NCI-H460 (cell line): Measurements from ENCODE around the gene SLC20A1. TPM values are rescaled to one million over a fixed set of nuclear protein-coding genes. Genes with fewer than 3 reads are reported as not detected.
"Not testable (repeated sequence)": the region's sequence is repeated elsewhere in the genome, so short reads cannot be mapped to it uniquely, and the experiment has no call there.

Experiments
- DNase-seq: peaks from one replicate; pipeline ENCODE4 v3.0.0-alpha.2; 2016; ENCODE audit warnings: low read depth; ENCODE audit errors: extremely low read depth
- total RNA-seq: library from RNA; depleted of rRNA; stranded (reverse); fragments of >200 nt; shearing (Covaris generic); gene quantifications from 2 replicates; pipeline ENCODE4 v1.2.3, GENCODE V29; 2014

The SLC20A1 gene
- total RNA-seq, 1 experiment from 2014 or later: 165 TPM

GRCh38 chr2:112646102-112646719, 472 bp downstream of the SLC20A1 start:
- DNase-seq: no peak

- DNase-seq: no peak
These were observed 1.3 kb downstream of the SLC20A1 start for GRCh38 chr2:112646791-112647689.

DNA sequence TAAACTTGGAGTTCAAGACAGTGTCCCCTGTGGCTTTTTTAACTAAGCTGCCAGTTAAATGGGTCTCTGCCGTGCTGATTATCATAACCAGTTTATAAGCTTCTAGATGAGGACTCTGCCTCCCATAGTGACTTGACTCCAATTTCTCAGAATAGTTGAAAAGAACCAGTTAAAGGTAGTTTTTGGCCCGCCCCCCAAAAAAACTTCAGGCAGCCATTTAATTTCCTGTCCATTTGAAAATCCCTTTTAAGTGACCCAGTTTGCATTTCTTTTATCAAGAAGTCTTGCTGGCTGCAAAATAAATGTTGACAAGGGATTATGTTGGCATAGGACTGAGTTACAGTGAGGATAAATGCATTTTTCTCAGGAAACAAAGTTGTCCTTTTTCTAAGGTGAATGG, 2.3 kb downstream of the SLC20A1 start:
- no peak for DNase-seq

GRCh38 chr2:112656679-112657078, 10.9 kb downstream of the SLC20A1 start:
- DNase-seq: no peak

DNA sequence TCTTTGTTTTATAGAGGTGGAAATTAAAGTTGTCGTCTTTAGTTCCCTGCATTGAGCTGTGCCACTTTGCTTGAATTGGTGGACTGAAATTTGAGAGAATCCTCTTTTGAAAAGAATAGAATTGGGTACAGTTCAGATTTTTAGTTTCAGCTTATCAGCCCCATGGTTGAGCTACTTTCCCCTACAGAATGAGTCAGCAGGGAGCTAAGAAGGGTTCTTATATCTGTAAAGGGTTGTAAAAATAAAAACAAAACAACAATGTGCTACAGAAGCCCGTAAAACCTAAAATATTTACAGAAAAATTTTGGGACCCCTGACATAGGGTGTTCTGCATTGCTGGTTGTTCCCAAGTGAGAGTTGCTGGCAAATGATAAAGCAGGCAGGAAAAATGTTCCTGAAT, 12.6 kb downstream of the SLC20A1 start:
- DNase-seq: no peak

- DNase-seq: no peak
These were observed 13.3 kb downstream of the SLC20A1 start for GRCh38 chr2:112658839-112659667.

- no peak for DNase-seq
These were observed 14.4 kb downstream of the SLC20A1 start for GRCh38 chr2:112660138-112660537.

DNA sequence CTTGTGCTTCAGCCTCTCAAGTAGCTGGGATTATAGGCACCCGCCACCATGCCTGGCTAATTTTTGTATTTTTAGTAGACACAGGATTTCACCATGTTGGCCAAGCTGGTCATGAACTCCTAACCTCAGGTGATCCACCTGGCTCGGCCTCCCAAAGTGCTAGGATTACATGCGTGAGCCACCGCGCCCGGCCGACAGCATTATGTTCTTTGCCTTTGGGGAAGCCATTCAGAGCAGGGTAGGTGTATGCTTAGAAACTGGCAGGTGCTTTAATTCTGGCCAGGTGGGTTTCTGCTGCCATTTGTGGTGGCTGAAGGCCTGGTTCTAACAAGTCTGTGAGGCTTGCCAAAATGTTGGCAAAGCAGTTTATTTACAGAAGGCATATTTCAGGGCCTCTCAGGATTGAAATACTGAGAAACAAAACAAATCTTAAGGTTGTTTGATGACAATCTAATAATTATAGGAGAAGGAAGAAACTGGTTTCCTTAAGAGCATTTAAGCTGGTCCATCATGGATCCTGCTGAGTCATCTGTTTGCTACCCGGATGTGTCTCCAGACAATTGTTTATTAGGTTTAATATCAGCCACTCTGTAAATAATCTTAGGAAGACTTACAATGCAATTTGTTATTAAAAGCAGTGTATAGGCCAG, 16.0 kb downstream of the SLC20A1 start:
- no peak for DNase-seq

DNA sequence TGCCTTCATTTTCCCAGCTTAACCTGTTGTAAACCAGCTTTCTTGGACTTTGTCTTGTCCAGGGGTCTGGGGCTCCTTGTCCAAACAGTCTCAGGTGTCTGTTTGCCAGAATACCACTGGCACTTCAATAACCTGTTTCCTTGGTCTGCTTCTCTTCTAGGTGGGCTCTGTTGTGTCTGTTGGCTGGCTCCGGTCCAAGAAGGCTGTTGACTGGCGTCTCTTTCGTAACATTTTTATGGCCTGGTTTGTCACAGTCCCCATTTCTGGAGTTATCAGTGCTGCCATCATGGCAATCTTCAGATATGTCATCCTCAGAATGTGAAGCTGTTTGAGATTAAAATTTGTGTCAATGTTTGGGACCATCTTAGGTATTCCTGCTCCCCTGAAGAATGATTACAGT, 17.0 kb downstream of the SLC20A1 start:
- no peak for DNase-seq

DNA sequence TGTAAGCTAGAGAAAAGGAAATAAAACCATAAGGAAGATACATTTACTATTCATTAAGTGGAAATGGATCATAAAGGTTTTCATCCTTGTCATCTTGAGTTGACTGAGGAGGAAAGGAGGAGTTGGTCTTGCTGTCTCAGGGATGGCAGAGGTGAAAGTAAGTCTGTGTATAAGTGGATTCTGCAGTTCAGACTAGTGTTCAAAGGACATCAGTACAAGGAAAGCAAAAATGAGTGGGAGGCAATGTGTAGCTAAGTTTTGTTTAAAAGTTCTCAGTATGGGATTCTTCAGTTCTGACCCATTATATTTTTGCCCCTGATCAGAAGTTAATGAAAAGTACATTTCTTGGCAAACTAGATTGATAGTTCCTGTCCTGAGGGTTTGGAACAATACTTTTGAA, 18.9 kb downstream of the SLC20A1 start:
- DNase-seq: no peak

- no peak for DNase-seq
These were observed 19.5 kb downstream of the SLC20A1 start for GRCh38 chr2:112665113-112665780.

GRCh38 chr2:112666761-112667122, 21.0 kb downstream of the SLC20A1 start:
- DNase-seq: no peak

DNA sequence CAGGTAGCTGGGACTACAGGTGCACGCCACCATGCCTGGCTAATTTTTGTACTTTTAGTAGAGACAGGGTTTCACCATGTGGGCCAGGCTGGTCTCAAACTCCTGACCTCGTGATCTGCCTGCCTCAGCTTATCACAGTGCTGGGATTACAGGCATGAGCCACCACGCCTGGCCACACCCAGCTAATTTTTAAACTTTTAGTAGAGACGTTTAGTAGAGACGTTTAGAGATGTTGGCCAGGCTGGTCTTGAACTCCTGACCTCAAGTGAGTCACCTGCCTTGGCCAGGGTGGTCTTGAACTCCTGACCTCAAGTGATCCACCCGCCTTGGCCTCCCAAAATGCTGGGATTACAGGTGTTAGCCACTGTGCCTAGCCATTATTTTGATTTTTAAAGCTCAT, 21.8 kb downstream of the SLC20A1 start:
- not testable (repeated sequence) for DNase-seq

DNA sequence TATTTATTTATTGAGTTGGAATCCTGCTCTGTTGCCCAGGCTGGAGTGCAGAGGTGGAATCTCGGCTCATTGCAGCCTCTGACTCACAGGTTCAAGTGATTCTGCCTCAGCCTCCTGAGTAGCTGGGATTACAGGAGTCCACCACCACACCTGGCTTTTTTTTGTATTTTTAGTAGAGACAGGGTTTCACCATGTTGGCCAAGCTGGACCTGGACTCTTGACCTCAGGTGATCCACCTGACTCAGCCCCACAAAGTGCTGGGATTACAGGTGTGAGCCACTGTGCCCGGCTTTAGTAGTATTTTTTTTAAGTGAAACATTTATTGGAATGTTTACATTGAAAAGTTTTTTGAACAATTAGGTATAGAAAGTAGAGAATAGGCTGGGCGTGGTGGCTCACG, 23.9 kb downstream of the SLC20A1 start:
- DNase-seq: no peak

- DNase-seq: no peak
These were observed 24.7 kb downstream of the SLC20A1 start for GRCh38 chr2:112670252-112671022.

- DNase-seq: no peak
These were observed 26.1 kb downstream of the SLC20A1 start for GRCh38 chr2:112671801-112672200.

- no peak for DNase-seq
These were observed 27.3 kb downstream of the SLC20A1 start for GRCh38 chr2:112673008-112673407.

GRCh38 chr2:112674229-112674628, 28.5 kb downstream of the SLC20A1 start:
- DNase-seq: no peak

- DNase-seq: no peak
These were observed 33.7 kb downstream of the SLC20A1 start for GRCh38 chr2:112679484-112679883.
